Prostate gland (tissue), 2 donors: ENCODE data around the gene RBMS2. TPM values are rescaled to one million over a fixed set of nuclear protein-coding genes. Genes with fewer than 3 reads are reported as not detected.

Experiments used
- DNase-seq: peaks from one replicate; pipeline ENCODE4 v3.0.0-alpha.2; 2019; ENCODE audit warnings: low spot score
- H3K27ac ChIP-seq, 2 donors: fragments of 200-600 bp; sonication (generic); 2 replicates each; pipeline ENCODE4 v1.5.1; 2017 to 2019
- H3K27me3 ChIP-seq: fragments of 200-600 bp; sonication (generic); replicated peaks from 2 replicates; pipeline ENCODE4 v1.5.1; 2019; ENCODE audit not compliant: insufficient read depth
- H3K36me3 ChIP-seq, 2 donors: fragments of 200-600 bp; sonication (generic); 1 replicate in 1 of 2; 2 replicates in 1 of 2; pipeline versions ENCODE4 v1.5.1 to v1.8.1; 2017 to 2019
- H3K4me1 ChIP-seq: fragments of 200-600 bp; sonication (generic); replicated peaks from 2 replicates; pipeline ENCODE4 v1.5.1; 2019
- H3K4me3 ChIP-seq, 2 donors: fragments of 200-600 bp; sonication (generic); 2 replicates each; pipeline ENCODE4 v1.5.1; 2017 to 2019
- H3K9me3 ChIP-seq: fragments of 200-600 bp; sonication (generic); 2 replicates; pipeline ENCODE4 v1.5.1; 2017
- POLR2A ChIP-seq: fragments of 450-650 bp; IDR thresholded peaks from one replicate; pipeline ENCODE4 v1.6.1; 2016; ENCODE audit warnings: antibody characterized with exemption, mild to moderate bottlenecking
- POLR2AphosphoS5 ChIP-seq: sonication (generic); formaldehyde crosslinking; IDR thresholded peaks from one replicate; pipeline ENCODE4 v1.6.1; 2017; ENCODE audit warnings: antibody characterized with exemption
- WGBS: methylation state at CpG from one replicate; pipeline ENCODE4 v1.1.5; 2018; 5-methylcytosine and 5-hydroxymethylcytosine counted together
- intact Hi-C: fragments of 100-400 bp; cut with DNase I; formaldehyde crosslinking; loops from one replicate; pipeline ENCODE4 v1.14.2; 2022
- total RNA-seq, 2 donors: library from RNA; depleted of rRNA; stranded (reverse); fragments of >200 nt; gene quantifications; one replicate each; pipeline ENCODE4 v1.1.0, GENCODE V29; 2016
- TF ChIP-seq, protein P1 (sequence below), 4 experiments: fragments of 200-600 bp in 2 of 4; fragments of 450-650 bp in 2 of 4; sonication (generic) in 2 of 4; IDR thresholded peaks; 1 replicate in 3 of 4; 2 replicates in 1 of 4; pipeline ENCODE4 v1.5.1; 2016 to 2019; ENCODE audit warnings: antibody characterized with exemption in 4 of 4, mild to moderate bottlenecking in 2 of 4, moderate library complexity in 2 of 4

RBMS2 gene, protein sequence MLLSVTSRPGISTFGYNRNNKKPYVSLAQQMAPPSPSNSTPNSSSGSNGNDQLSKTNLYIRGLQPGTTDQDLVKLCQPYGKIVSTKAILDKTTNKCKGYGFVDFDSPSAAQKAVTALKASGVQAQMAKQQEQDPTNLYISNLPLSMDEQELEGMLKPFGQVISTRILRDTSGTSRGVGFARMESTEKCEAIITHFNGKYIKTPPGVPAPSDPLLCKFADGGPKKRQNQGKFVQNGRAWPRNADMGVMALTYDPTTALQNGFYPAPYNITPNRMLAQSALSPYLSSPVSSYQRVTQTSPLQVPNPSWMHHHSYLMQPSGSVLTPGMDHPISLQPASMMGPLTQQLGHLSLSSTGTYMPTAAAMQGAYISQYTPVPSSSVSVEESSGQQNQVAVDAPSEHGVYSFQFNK
- total RNA-seq: 100 to 1,000 TPM in 1 of 2 donors, 10 to 100 TPM in 1; 21.1 to 259 TPM

DNA sequence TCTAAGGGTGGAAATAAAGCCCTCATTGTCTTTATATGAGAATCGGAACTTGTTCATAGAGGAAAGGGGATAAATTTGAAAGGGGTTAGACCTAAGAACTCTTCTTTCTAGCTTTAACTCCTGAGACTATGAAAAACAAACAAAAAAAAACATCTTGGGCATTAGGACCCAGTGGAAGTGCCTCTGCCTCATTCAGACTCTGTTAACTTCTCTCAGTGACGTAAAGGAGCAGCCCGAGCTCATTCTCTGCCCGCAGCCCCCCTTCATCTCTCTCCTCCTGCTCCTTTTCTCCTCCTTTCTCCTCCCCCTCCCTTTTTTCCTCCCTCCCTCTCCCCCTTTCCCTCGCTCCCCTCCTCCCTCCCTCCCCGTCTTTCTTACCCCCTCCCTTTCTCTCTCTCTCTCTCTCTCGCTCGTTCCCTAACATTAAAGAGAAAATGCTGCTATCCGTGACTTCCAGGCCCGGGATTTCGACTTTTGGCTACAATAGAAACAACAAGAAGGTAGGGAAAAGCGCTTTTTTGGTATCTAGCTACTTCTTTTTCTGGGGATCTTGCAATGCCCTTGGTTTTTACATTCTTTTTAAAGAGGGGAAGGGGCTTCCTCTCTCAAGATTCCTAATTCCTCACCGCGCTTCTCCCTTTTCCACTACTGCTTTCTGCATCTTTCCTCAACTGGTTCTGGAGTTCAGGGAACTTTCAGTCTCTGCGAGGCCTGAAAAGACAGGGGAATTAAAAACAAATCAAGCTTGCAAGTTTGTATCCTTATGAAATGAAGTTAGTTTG lies at the start of gene RBMS2:
TSS of gene RBMS2 (plus strand) at position 231 of the 782 bp plus-strand sequence. CDS start at position 435, 204 bp downstream.
- intact Hi-C loops: loop anchor here (5.0 kb wide), 1 partner anchor 116 kb away; no protein-coding TSS in a partner anchor
- Histone ChIP-seq H3K27me3 (no peaks in the 10 kb centered on the region), H3K4me3 (peak within 1 kb of the TSS; percentile 43 to 46), H3K36me3 (no peaks in the 10 kb centered on the region), H3K27ac (peak within 1 kb of the TSS; percentile 91 to 92), H3K4me1 (peaks cover 4% of the 10 kb centered on the region), H3K9me3 (no peaks in the 10 kb centered on the region)
- TF ChIP-seq POLR2AphosphoS5 (peak; percentile 88), POLR2A (no peak)
- TF ChIP-seq, protein P1, sequence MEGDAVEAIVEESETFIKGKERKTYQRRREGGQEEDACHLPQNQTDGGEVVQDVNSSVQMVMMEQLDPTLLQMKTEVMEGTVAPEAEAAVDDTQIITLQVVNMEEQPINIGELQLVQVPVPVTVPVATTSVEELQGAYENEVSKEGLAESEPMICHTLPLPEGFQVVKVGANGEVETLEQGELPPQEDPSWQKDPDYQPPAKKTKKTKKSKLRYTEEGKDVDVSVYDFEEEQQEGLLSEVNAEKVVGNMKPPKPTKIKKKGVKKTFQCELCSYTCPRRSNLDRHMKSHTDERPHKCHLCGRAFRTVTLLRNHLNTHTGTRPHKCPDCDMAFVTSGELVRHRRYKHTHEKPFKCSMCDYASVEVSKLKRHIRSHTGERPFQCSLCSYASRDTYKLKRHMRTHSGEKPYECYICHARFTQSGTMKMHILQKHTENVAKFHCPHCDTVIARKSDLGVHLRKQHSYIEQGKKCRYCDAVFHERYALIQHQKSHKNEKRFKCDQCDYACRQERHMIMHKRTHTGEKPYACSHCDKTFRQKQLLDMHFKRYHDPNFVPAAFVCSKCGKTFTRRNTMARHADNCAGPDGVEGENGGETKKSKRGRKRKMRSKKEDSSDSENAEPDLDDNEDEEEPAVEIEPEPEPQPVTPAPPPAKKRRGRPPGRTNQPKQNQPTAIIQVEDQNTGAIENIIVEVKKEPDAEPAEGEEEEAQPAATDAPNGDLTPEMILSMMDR (IDR thresholded peaks at IDR 0.05): no peak
- DNase-seq: peak; percentile 86
- WGBS: 0% methylated on average over 15 of the region's 15 CpGs

DNA sequence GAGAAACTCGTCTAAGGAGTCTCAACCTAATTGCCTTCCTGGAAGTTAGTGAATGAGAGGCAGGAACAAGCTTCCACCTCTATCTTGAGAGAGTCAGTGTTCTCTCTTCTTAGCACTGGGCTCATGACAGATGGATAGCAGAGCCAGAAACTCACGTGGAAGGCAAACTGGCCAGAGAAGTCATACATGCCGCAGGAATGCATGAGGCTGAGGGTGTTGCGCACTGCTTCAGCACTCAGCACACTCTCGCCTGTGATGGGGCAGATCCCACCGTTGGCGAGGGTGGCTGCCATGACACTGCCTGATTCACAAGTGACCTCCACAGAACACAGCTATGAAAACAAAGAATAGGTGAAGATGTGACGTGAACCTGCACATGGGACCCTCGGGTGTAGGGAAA lies 47.2 kb upstream of the RBMS2 start:
- H3K4me3 ChIP-seq: no peak overlapping the region
- H3K9me3 ChIP-seq: no peaks in the 10 kb centered on the region
- H3K27me3 ChIP-seq: no peaks in the 10 kb centered on the region
- H3K4me1 ChIP-seq: no peaks in the 10 kb centered on the region
- H3K36me3 ChIP-seq: no peaks in the 10 kb centered on the region
- H3K27ac ChIP-seq: no peak overlapping the region
- no peak for DNase-seq
- WGBS: 93% methylated on average over 9 of the region's 9 CpGs
- TF ChIP-seq, protein P1 (IDR thresholded peaks at IDR 0.05): no peak
- no peak for TF ChIP-seq POLR2A
- intact Hi-C loops: no loop called here

DNA sequence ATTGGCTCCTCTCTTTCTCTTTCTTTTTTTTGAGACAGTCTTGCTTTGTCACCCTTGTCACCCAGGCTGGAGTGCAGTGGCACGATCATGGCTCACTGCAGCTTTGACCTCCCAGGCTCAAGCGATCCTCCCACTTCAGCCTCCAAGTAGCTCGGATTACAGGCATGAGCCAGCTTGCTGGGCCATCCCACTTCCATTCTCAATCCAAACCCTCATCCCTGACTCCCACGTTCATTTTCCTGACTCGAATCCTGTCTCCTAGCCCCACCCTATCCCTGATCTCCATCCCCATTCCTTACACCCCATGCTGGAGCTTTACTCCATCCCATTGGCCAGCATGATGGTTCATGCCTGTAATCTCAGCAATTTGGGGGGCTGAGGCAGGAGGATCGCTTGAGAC lies 45.5 kb upstream of the RBMS2 start:
- no peaks in the 10 kb centered on the region for H3K27me3 ChIP-seq

DNA sequence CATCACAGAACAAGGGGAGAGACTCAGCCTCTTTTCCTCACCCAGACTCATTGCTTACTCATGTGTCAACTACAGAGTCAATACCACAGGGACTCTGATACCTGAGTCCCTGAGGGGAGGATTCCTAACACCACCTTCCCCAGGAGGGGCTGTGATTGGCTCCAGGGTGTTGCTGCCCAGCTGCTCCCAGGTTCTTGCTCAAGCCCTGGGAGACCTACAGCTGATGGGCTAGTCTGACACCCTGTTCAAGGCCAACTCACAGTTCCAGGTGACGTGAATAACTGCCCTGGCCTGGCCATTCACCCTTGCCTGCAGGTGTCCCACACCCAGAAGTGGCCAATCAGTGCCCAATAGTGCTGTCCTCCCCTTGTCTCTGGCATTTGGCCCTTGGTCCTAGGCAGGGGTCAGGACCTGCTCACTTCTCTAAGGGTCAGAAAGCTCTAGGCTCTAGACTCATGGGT lies 44.6 kb upstream of the RBMS2 start:
- Histone ChIP-seq H3K36me3 (no peaks in the 10 kb centered on the region), H3K27me3 (no peaks in the 10 kb centered on the region), H3K27ac (no peak overlapping the region), H3K4me1 (no peaks in the 10 kb centered on the region), H3K4me3 (no peak overlapping the region), H3K9me3 (no peaks in the 10 kb centered on the region)
- TF ChIP-seq POLR2A: no peak
- no peak for DNase-seq
- intact Hi-C loops: no loop called here
- 92% methylated on average over 1 of the region's 1 CpG for WGBS

More for the DNA sequence above, 45.5 kb upstream of the RBMS2 start:
- WGBS: 78% methylated on average over 6 of the region's 6 CpGs
- TF ChIP-seq POLR2A (no peak), POLR2AphosphoS5 (no peak)
- TF ChIP-seq, protein P1 (IDR thresholded peaks at IDR 0.05): no peak
- Histone ChIP-seq H3K9me3 (no peaks in the 10 kb centered on the region), H3K36me3 (no peaks in the 10 kb centered on the region), H3K4me3 (no peak overlapping the region), H3K4me1 (no peaks in the 10 kb centered on the region), H3K27ac (no peak overlapping the region)
- DNase-seq: no peak
- intact Hi-C loops: no loop called here

DNA sequence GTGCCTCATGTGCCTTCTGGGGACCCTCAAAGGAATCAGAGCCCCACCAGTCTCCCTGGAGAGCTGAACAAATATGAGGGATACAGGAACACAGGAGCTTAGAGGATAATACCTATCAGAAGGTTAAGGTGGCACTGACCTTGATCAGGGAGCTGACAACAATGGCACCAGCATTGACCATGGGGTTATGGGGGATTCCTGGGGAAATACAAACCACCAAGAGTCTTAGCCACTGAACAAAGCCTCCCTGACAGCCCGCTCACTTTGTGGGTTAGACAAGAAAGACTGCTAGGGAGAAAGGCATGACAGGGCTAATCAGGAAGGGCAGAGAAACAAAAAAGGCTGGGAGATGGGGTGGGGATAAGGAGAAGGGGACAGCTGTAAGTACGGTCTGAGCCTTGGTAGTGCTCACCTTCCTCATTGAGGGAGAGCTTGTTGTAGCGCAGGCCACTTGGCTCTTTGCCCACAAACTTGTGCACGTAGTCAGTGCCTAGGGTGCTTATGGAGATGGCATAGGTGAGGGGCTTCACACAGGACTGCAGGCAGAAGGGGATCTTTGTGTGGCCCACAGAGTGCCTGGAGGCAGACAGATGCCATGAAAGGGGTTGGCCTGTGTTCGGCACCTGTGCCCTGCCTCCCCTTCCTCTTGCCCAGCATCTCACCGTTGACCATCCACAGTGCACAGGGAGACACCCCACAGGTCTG lies 43.9 kb upstream of the RBMS2 start:
- Histone ChIP-seq H3K36me3 (no peaks in the 10 kb centered on the region), H3K4me1 (no peaks in the 10 kb centered on the region), H3K4me3 (no peak overlapping the region), H3K9me3 (no peaks in the 10 kb centered on the region), H3K27me3 (no peaks in the 10 kb centered on the region), H3K27ac (no peak overlapping the region)
- TF ChIP-seq POLR2A (no peak), POLR2AphosphoS5 (no peak)
- TF ChIP-seq, protein P1 (IDR thresholded peaks at IDR 0.05): no peak
- intact Hi-C loops: no loop called here
- DNase-seq: no peak
- 82% methylated on average over 6 of the region's 6 CpGs for WGBS
